ENCODE data around the gene C19orf44. TPM values are rescaled to one million over a fixed set of nuclear protein-coding genes. Genes with fewer than 3 reads are reported as not detected.

C19orf44 gene
- polyA plus RNA-seq, 2 of the 4 experiments (the other 2 are of a cell fraction), result 2.9 to 3.0 TPM

GRCh38 chr19:16566702-16567101 lies 70.5 kb downstream of the C19orf44 start:
- DNase-seq (ENCODE audit: low read depth in 1 of 2, low spot score in 1 of 2), result no peak
- no peak overlapping the region for H3K27ac ChIP-seq
- ATAC-seq, result no peak
- TF ChIP-seq MAZ (IDR thresholded peaks at IDR 0.05; ENCODE audit: borderline replicate concordance, low read depth, low read length) (no peak), PHF8 (IDR thresholded peaks at IDR 0.05; ENCODE audit: borderline replicate concordance, low read depth) (no peak), HEYL (CRISPR knock-in tag; IDR thresholded peaks at IDR 0.05) (no peak)
- no peak overlapping the region for H3K4me3 ChIP-seq
- H3K4me1 ChIP-seq, result peaks cover 16% of the 10 kb centered on the region
- 84% methylated on average over 5 of the region's 5 CpGs for WGBS (ENCODE audit: missing lambda C conversion rate)
- H3K4me2 ChIP-seq, result no peak overlapping the region
- FAIRE-seq, result no peak
- ChIA-PET POLR2A (interaction anchor here (1.0 kb wide), 1 partner anchor 24 kb away, joined by 3 read pairs; no protein-coding TSS in a partner anchor), CTCF (no interaction called here)
- H3K9me3 ChIP-seq, result no peaks in the 10 kb centered on the region

- Histone ChIP-seq H3K4me2 (no peak overlapping the region; the same call in 2 of the 3 replicates), H3K27ac (no peak overlapping the region; a peak in 1 of 6 replicates), H3K4me1 (peaks cover 25% of the 10 kb centered on the region), H3K4me3 (no peak overlapping the region), H3K9me3 (no peaks in the 10 kb centered on the region)
- 86% methylated on average over 13 of the region's 17 CpGs for WGBS (ENCODE audit: missing lambda C conversion rate)
- FAIRE-seq (no peak), DNase-seq (ENCODE audit: low read depth in 1 of 2, low spot score in 1 of 2) (no peak), ATAC-seq (no peak)
- ChIA-PET POLR2A (no interaction called here), CTCF (interaction anchor here (0.8 kb wide), 1 partner anchor 121 kb away, joined by 3 read pairs; no protein-coding TSS in a partner anchor)
- no peak for TF ChIP-seq POLR2AphosphoS2 (conservative IDR thresholded peaks at IDR 0.05; ENCODE audit: low read length)
- TF ChIP-seq HOXB5 (CRISPR knock-in tag; IDR thresholded peaks at IDR 0.05), result no peak
- no peak for TF ChIP-seq TFCP2L1 (CRISPR knock-in tag; IDR thresholded peaks at IDR 0.05)
- TF ChIP-seq SMC3 (IDR thresholded peaks at IDR 0.05), result no peak
- TF ChIP-seq EHMT2 (IDR thresholded peaks at IDR 0.05; ENCODE audit: low read depth), result no peak
- no peak for TF ChIP-seq RCOR1 (IDR thresholded peaks at IDR 0.05; ENCODE audit: low read depth, low read length)
- no peak for TF ChIP-seq MAX (IDR thresholded peaks at IDR 0.05)
- no peak for TF ChIP-seq CHD2 (IDR thresholded peaks at IDR 0.05; ENCODE audit: low read length, partially characterized antibody)
Observed at GRCh38 chr19:16569609-16570320, 73.6 kb downstream of the C19orf44 start.

Small RNA genes within 50 kb of the gene (small RNA-seq; reads per million reads assigned to genes)
- gene RN7SL146P, result 0 reads per million in 6 experiments

Other genes with a start within 250 kb of the C19orf44 start
- gene KLF2, start 171.6 kb upstream of the C19orf44 start, polyA plus RNA-seq (2011; rRNA removed), result 2.7 and 3.4 TPM in 2 replicates
- 6.0 to 7.0 TPM (median 6.9 TPM) in 3 replicates for gene KLF2, start 171.6 kb upstream of the C19orf44 start, polyA plus RNA-seq (2017; fragmentation: RNase III; extraction: RNeasy Plus Mini Kit Qiagen cat#74134 plus additional on column Dnase treatment)
- 10.7 and 12.8 TPM in 2 replicates for gene EPS15L1, start 24.4 kb upstream of the C19orf44 start, polyA plus RNA-seq (2011; rRNA removed)
- gene EPS15L1, start 24.4 kb upstream of the C19orf44 start, polyA plus RNA-seq (2017; fragmentation: RNase III; extraction: RNeasy Plus Mini Kit Qiagen cat#74134 plus additional on column Dnase treatment), result 10.0 to 11.2 TPM (median 10.5 TPM) in 3 replicates
- 0.10 and 0.11 TPM in 2 replicates for gene CALR3, start 227 bp upstream of the C19orf44 start, polyA plus RNA-seq (2011; rRNA removed)
- not detected in 3 replicates for gene CALR3, start 227 bp upstream of the C19orf44 start, polyA plus RNA-seq (2017; fragmentation: RNase III; extraction: RNeasy Plus Mini Kit Qiagen cat#74134 plus additional on column Dnase treatment)
- 4.4 and 6.5 TPM in 2 replicates for gene CHERP, start 46.0 kb downstream of the C19orf44 start, polyA plus RNA-seq (2011; rRNA removed)
- gene CHERP, start 46.0 kb downstream of the C19orf44 start, polyA plus RNA-seq (2017; fragmentation: RNase III; extraction: RNeasy Plus Mini Kit Qiagen cat#74134 plus additional on column Dnase treatment), result 23.6 to 24.6 TPM (median 24.4 TPM) in 3 replicates
- gene SLC35E1, start 76.0 kb downstream of the C19orf44 start, polyA plus RNA-seq (2011; rRNA removed), result 25.1 and 30.8 TPM in 2 replicates
- 15.7 to 17.2 TPM (median 16.7 TPM) in 3 replicates for gene SLC35E1, start 76.0 kb downstream of the C19orf44 start, polyA plus RNA-seq (2017; fragmentation: RNase III; extraction: RNeasy Plus Mini Kit Qiagen cat#74134 plus additional on column Dnase treatment)
- gene MED26, start 131.8 kb downstream of the C19orf44 start, polyA plus RNA-seq (2011; rRNA removed), result 2.2 and 2.4 TPM in 2 replicates
- gene MED26, start 131.8 kb downstream of the C19orf44 start, polyA plus RNA-seq (2017; fragmentation: RNase III; extraction: RNeasy Plus Mini Kit Qiagen cat#74134 plus additional on column Dnase treatment), result 3.6 to 4.0 TPM (median 3.8 TPM) in 3 replicates
- 98.8 and 103 TPM in 2 replicates for gene SMIM7, start 163.8 kb downstream of the C19orf44 start, polyA plus RNA-seq (2011; rRNA removed)
- gene SMIM7, start 163.8 kb downstream of the C19orf44 start, polyA plus RNA-seq (2017; fragmentation: RNase III; extraction: RNeasy Plus Mini Kit Qiagen cat#74134 plus additional on column Dnase treatment), result 74.6 to 74.8 TPM (median 74.7 TPM) in 3 replicates
- gene TMEM38A, start 164.7 kb downstream of the C19orf44 start, polyA plus RNA-seq (2011; rRNA removed), result 1.2 and 1.8 TPM in 2 replicates
- 1.1 to 2.1 TPM (median 1.5 TPM) in 3 replicates for gene TMEM38A, start 164.7 kb downstream of the C19orf44 start, polyA plus RNA-seq (2017; fragmentation: RNase III; extraction: RNeasy Plus Mini Kit Qiagen cat#74134 plus additional on column Dnase treatment)
- 0.01 TPM in 1 of 2 replicates, not detected in the other for gene NWD1, start 223.5 kb downstream of the C19orf44 start, polyA plus RNA-seq (2011; rRNA removed)
- gene NWD1, start 223.5 kb downstream of the C19orf44 start, polyA plus RNA-seq (2017; fragmentation: RNase III; extraction: RNeasy Plus Mini Kit Qiagen cat#74134 plus additional on column Dnase treatment), result 0.01 TPM in 1 of 3 replicates, not detected in the others

Data from A549 (cell line).